MM.1S (cell line): ENCODE measurements around the gene HOMER1.

Source experiments
- DNase-seq: peaks from one replicate; pipeline ENCODE4 v3.0.0-alpha.2; 2015
- H2AFZ ChIP-seq: fragments of 300-600 bp; sonication (generic); 2 replicates; pipeline ENCODE4 v1.6.0; 2016; ENCODE audit warnings: antibody characterized with exemption, low read length
- H3F3A ChIP-seq: fragments of 300-600 bp; sonication (generic); 2 replicates; pipeline ENCODE4 v1.6.1; 2016; ENCODE audit warnings: mild to moderate bottlenecking, antibody characterized with exemption, low read length, moderate library complexity, mixed read lengths; ENCODE audit not compliant: insufficient read depth
- H3K27ac ChIP-seq: fragments of 300-600 bp; sonication (generic); 2 replicates; pipeline ENCODE4 v1.5.1; 2016; ENCODE audit warnings: mild to moderate bottlenecking, low read length
- H3K27me3 ChIP-seq: fragments of 300-600 bp; sonication (generic); replicated peaks from 2 replicates; pipeline ENCODE4 v1.6.0; 2016; ENCODE audit warnings: low read length; ENCODE audit not compliant: insufficient read depth
- H3K36me3 ChIP-seq: fragments of 300-600 bp; sonication (generic); replicated peaks from 2 replicates; pipeline ENCODE4 v1.6.1; 2016; ENCODE audit warnings: mild to moderate bottlenecking, low read length, mixed read lengths; ENCODE audit not compliant: insufficient read depth
- H3K4me1 ChIP-seq: fragments of 300-600 bp; sonication (generic); 2 replicates; pipeline ENCODE4 v1.6.1; 2016; ENCODE audit warnings: low read length, mixed read lengths
- H3K4me2 ChIP-seq: fragments of 300-600 bp; sonication (generic); 2 replicates; pipeline ENCODE4 v1.6.0; 2016; ENCODE audit warnings: low read depth, low read length
- H3K4me3 ChIP-seq: fragments of 300-600 bp; sonication (generic); 2 replicates; pipeline ENCODE4 v1.5.1; 2016; ENCODE audit warnings: low read length, mixed read lengths
- H3K79me2 ChIP-seq: fragments of 300-600 bp; sonication (generic); 2 replicates; pipeline ENCODE4 v1.6.1; 2016; ENCODE audit warnings: mixed run types, low read length, mixed read lengths
- H3K9ac ChIP-seq: fragments of 300-600 bp; sonication (generic); 2 replicates; pipeline ENCODE4 v1.6.1; 2016; ENCODE audit warnings: low read length, mixed read lengths
- H3K9me2 ChIP-seq: fragments of 300-600 bp; sonication (generic); replicated peaks from 2 replicates; pipeline ENCODE4 v1.6.1; 2016; ENCODE audit warnings: mild to moderate bottlenecking, low read length, mixed read lengths; ENCODE audit not compliant: insufficient read depth
- H3K9me3 ChIP-seq: fragments of 300-600 bp; sonication (generic); replicated peaks from 2 replicates; pipeline ENCODE4 v1.6.1; 2016; ENCODE audit warnings: mild to moderate bottlenecking, low read length, mixed read lengths; ENCODE audit not compliant: insufficient read depth
- H4K20me1 ChIP-seq: fragments of 300-600 bp; sonication (generic); 2 replicates; pipeline ENCODE4 v1.6.1; 2016; ENCODE audit warnings: mild to moderate bottlenecking, low read length, moderate library complexity, mixed read lengths; ENCODE audit not compliant: insufficient read depth
- EZH2 ChIP-seq: fragments of 300-600 bp; sonication (generic); optimal IDR thresholded peaks from 2 replicates; pipeline ENCODE3; 2017; ENCODE audit warnings: low read depth, mild to moderate bottlenecking, antibody characterized with exemption, low read length, mixed read lengths
- EZH2phosphoT487 ChIP-seq: fragments of 300-600 bp; sonication (generic); IDR thresholded peaks from 2 replicates; pipeline ENCODE4 v1.6.1; 2018; ENCODE audit warnings: antibody characterized with exemption, low read length
- TF ChIP-seq, protein P1 (sequence below): fragments of 300-600 bp; sonication (generic); IDR thresholded peaks from 2 replicates; pipeline ENCODE4 v1.5.1; 2016; ENCODE audit warnings: antibody characterized with exemption, low read length, mixed read lengths

HOMER1 gene

DNA sequence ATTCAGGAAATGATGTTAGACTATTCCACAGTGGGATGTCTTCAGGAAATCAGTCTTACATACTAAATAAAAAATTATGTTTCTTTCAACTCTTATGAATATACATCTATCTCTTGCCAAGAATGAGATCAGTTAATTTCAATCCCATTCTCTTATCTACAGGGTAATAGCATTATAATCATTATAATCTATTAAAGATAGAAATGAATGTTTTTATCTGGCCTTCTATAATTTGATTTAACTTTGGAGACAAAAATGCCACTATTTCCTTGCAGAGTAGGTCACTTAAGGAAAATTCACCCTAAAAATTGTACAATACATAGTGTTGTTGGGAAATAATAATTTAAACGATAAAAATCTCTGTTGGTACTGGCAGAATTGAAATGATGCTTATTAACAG, 96.4 kb downstream of the HOMER1 start:
- Histone ChIP-seq H3K4me2 (no peak overlapping the region), H3K4me1 (0 out of 2 replicates have a peak, but pooled peaks cover 7% of the 10 kb centered on the region), H3K79me2 (no peaks in the 10 kb centered on the region), H3K27ac (no peak overlapping the region), H2AFZ (no peak overlapping the region), H3K4me3 (no peak overlapping the region), H3K9me2 (no peaks in the 10 kb centered on the region), H3K9me3 (no peaks in the 10 kb centered on the region), H3K27me3 (no peaks in the 10 kb centered on the region), H3K36me3 (no peaks in the 10 kb centered on the region), H3F3A (0 out of 2 replicates have a peak, but pooled peaks cover 8% of the 10 kb centered on the region), H3K9ac (no peak overlapping the region), H4K20me1 (no peaks in the 10 kb centered on the region)
- TF ChIP-seq EZH2phosphoT487 (no peak), EZH2 (no peak)
- TF ChIP-seq, protein P1, sequence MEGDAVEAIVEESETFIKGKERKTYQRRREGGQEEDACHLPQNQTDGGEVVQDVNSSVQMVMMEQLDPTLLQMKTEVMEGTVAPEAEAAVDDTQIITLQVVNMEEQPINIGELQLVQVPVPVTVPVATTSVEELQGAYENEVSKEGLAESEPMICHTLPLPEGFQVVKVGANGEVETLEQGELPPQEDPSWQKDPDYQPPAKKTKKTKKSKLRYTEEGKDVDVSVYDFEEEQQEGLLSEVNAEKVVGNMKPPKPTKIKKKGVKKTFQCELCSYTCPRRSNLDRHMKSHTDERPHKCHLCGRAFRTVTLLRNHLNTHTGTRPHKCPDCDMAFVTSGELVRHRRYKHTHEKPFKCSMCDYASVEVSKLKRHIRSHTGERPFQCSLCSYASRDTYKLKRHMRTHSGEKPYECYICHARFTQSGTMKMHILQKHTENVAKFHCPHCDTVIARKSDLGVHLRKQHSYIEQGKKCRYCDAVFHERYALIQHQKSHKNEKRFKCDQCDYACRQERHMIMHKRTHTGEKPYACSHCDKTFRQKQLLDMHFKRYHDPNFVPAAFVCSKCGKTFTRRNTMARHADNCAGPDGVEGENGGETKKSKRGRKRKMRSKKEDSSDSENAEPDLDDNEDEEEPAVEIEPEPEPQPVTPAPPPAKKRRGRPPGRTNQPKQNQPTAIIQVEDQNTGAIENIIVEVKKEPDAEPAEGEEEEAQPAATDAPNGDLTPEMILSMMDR, result no peak
- no peak for DNase-seq

DNA sequence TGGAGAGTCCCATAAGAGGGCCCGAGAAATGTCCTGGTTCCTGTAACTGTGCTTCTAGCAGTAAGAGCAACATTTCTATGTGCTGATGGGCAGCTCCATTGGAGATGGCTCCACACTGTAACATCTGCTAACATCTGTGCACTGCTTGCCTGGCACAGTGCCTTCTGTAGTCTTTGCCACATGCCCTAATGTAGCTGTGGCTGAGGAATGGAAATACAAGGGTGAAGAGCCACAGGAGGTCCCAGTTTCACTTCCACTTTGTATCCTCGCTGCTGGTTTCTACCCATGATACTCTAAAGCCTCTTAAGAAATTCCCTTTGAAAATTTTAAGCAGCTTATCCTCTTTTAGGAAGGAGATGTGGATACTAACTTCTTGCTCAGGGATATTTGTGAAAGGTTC, 97.4 kb downstream of the HOMER1 start:
- Histone ChIP-seq H3F3A (0 out of 2 replicates have a peak, but pooled peaks cover 8% of the 10 kb centered on the region), H3K4me3 (peak overlapping the region; percentile 53), H4K20me1 (no peaks in the 10 kb centered on the region), H3K9me3 (no peaks in the 10 kb centered on the region), H3K27ac (peak overlapping the region; percentile 50; the same call in 1 of the 2 replicates), H3K9me2 (no peaks in the 10 kb centered on the region), H2AFZ (peak overlapping the region; percentile 44), H3K4me2 (peak overlapping the region; percentile 74), H3K4me1 (0 out of 2 replicates have a peak, but pooled peaks cover 7% of the 10 kb centered on the region), H3K79me2 (no peaks in the 10 kb centered on the region), H3K27me3 (no peaks in the 10 kb centered on the region), H3K9ac (peak overlapping the region; percentile 37; the same call in 1 of the 2 replicates), H3K36me3 (no peaks in the 10 kb centered on the region)
- TF ChIP-seq, protein P1, result no peak
- TF ChIP-seq EZH2 (no peak), EZH2phosphoT487 (no peak)
- DNase-seq, result peak; percentile 88

DNA sequence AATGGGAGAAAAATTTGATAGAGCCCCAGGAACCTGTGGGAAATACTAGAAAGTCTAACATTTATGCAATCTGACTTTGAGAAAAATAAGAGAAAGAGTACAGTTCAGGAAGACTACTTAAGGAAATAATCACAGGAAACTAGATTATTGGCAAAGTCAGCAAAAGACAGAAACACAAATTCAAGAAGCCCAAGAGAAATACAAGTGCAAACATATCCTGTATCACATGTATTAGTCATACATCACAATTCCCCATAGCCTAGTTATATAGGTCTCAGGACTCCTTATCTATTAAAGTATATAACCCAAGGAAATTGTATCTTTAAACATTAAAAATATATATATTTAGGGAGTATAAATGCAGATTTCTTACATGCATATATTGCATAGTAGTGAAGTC, 100.8 kb downstream of the HOMER1 start:
- H3K27me3 ChIP-seq, result no peaks in the 10 kb centered on the region
- no peak overlapping the region for H3K27ac ChIP-seq
- H3K36me3 ChIP-seq, result 0 out of 2 replicates have a peak, but pooled peaks cover 2% of the 10 kb centered on the region
- no peak overlapping the region for H3K9ac ChIP-seq
- no peak overlapping the region for H2AFZ ChIP-seq
- H3F3A ChIP-seq, result 0 out of 2 replicates have a peak, but pooled peaks cover 8% of the 10 kb centered on the region
- DNase-seq, result no peak
- H3K9me3 ChIP-seq, result no peaks in the 10 kb centered on the region
- H3K79me2 ChIP-seq, result no peaks in the 10 kb centered on the region
- no peaks in the 10 kb centered on the region for H4K20me1 ChIP-seq
- no peaks in the 10 kb centered on the region for H3K9me2 ChIP-seq
- no peak overlapping the region for H3K4me3 ChIP-seq
- no peak overlapping the region for H3K4me2 ChIP-seq
- 0 out of 2 replicates have a peak, but pooled peaks cover 7% of the 10 kb centered on the region for H3K4me1 ChIP-seq
- TF ChIP-seq EZH2 (no peak), EZH2phosphoT487 (no peak)
- TF ChIP-seq, protein P1, result no peak
